SK-N-SH (cell line): Measurements from ENCODE around the gene HAO2. TPM values are rescaled to one million over a fixed set of nuclear protein-coding genes. Genes with fewer than 3 reads are reported as not detected.

Experiments used
- CTCF ChIA-PET: fragments of 300-600, 350-600 bp; formaldehyde crosslinking; extraction: SDS; loops from one replicate; lab custom pipeline; 2021; lab: Yijun Ruan, JAX
- POLR2A ChIA-PET: fragments of 350-600 bp; sonication (Branson Sonifier 250); formaldehyde crosslinking; extraction: SDS; loops from one replicate; lab custom pipeline; 2020; ENCODE audit warnings: antibody characterized with exemption, inconsistent platforms; lab: Yijun Ruan, JAX
- DNase-seq: peaks from one replicate; pipeline ENCODE4 v3.0.0; 2012
- H2AFZ ChIP-seq: fragments of 200-600 bp; sonication (generic); 2 replicates; pipeline ENCODE4 v1.8.1; 2016; ENCODE audit warnings: antibody characterized with exemption, mild to moderate bottlenecking, low read depth
- H3F3A ChIP-seq: fragments of 200-600 bp; sonication (generic); replicated peaks from 2 replicates; pipeline ENCODE3; 2016; ENCODE audit warnings: antibody characterized with exemption, mild to moderate bottlenecking; ENCODE audit not compliant: insufficient read depth
- H3K27ac ChIP-seq, 2 experiments: fragments of 200-500 bp in 1 of 2; fragments of 200-600 bp in 1 of 2; sonication (Bioruptor generic) in 1 of 2; sonication (generic), shearing (Covaris generic) in 1 of 2; 2 replicates each; pipeline versions ENCODE4 v1.5.1 to v1.6.1; 2014 to 2016; ENCODE audit warnings: low read depth in 2 of 2, inconsistent platforms in 1 of 2, low read length in 1 of 2, mild to moderate bottlenecking in 1 of 2, mixed read lengths in 1 of 2
- H3K27me3 ChIP-seq: fragments of 200-600 bp; sonication (generic), shearing (Covaris generic); 2 replicates; pipeline ENCODE4 v1.6.1; 2016; ENCODE audit warnings: mixed run types; ENCODE audit not compliant: insufficient read depth
- H3K36me3 ChIP-seq, 2 experiments: fragments of 200-500 bp in 1 of 2; fragments of 200-600 bp in 1 of 2; sonication (Bioruptor generic) in 1 of 2; sonication (generic) in 1 of 2; replicated peaks in 1 of 2; 2 replicates each; pipeline versions ENCODE3 to v1.5.1; 2014 to 2016; ENCODE audit warnings: low read length in 1 of 2, mild to moderate bottlenecking in 1 of 2; ENCODE audit not compliant: insufficient read depth in 2 of 2, control insufficient read depth in 1 of 2
- H3K4me1 ChIP-seq, 2 experiments: fragments of 200-500 bp in 1 of 2; fragments of 200-600 bp in 1 of 2; sonication (Bioruptor generic) in 1 of 2; sonication (generic), shearing (Covaris generic) in 1 of 2; 2 replicates each; pipeline versions ENCODE4 v1.5.1 to v1.6.1; 2014 to 2016; ENCODE audit warnings: low read depth in 1 of 2, low read length in 1 of 2, mixed run types in 1 of 2; ENCODE audit not compliant: insufficient read depth in 2 of 2, control insufficient read depth in 1 of 2
- H3K4me2 ChIP-seq: fragments of 200-600 bp; sonication (generic), shearing (Covaris generic); 2 replicates; pipeline ENCODE4 v1.6.1; 2017; ENCODE audit warnings: mixed run types
- H3K4me3 ChIP-seq, 2 experiments: fragments of 200-500 bp in 1 of 2; fragments of 200-600 bp in 1 of 2; sonication (Bioruptor generic) in 1 of 2; sonication (generic), shearing (Covaris generic) in 1 of 2; 2 replicates each; pipeline versions ENCODE4 v1.5.1 to v1.8.1; 2014 to 2016; ENCODE audit warnings: low read depth in 2 of 2, inconsistent platforms in 1 of 2, low read length in 1 of 2, mild to moderate bottlenecking in 1 of 2, mixed read lengths in 1 of 2, moderate library complexity in 1 of 2
- H3K79me2 ChIP-seq: fragments of 200-600 bp; sonication (generic); 2 replicates; pipeline ENCODE4 v1.8.1; 2017; ENCODE audit warnings: mild to moderate bottlenecking; ENCODE audit not compliant: insufficient read depth
- H3K9ac ChIP-seq: fragments of 200-600 bp; sonication (generic); 2 replicates; pipeline ENCODE4 v1.6.1; 2017; ENCODE audit warnings: mixed run types
- H3K9me2 ChIP-seq: fragments of 200-600 bp; sonication (generic); 2 replicates; pipeline ENCODE4 v1.6.1; 2017; ENCODE audit warnings: mixed run types
- H3K9me3 ChIP-seq: fragments of 200-600 bp; sonication (generic); 2 replicates; pipeline ENCODE4 v1.6.1; 2017; ENCODE audit warnings: mixed run types, mild to moderate bottlenecking, moderate library complexity
- H4K20me1 ChIP-seq: fragments of 200-600 bp; sonication (generic); 2 replicates; pipeline ENCODE4 v1.6.1; 2017; ENCODE audit warnings: mild to moderate bottlenecking, mixed run types; ENCODE audit not compliant: insufficient read depth
- ELF1 ChIP-seq: IDR thresholded peaks from 2 replicates; pipeline ENCODE4 v1.4.0; 2012
- EP300 ChIP-seq, 2 experiments: IDR thresholded peaks; 2 replicates each; pipeline versions ENCODE4 v1.4.0 to v1.6.1; 2012; ENCODE audit warnings: borderline replicate concordance in 1 of 2, low read depth in 1 of 2, low read length in 1 of 2
- EZH2phosphoT487 ChIP-seq: fragments of 200-600 bp; sonication (generic); IDR thresholded peaks from 2 replicates; pipeline ENCODE4 v1.6.1; 2017; ENCODE audit warnings: low read depth, mixed run types, mild to moderate bottlenecking, antibody characterized with exemption, moderate library complexity, borderline replicate concordance
- FOSL2 ChIP-seq: IDR thresholded peaks from 2 replicates; pipeline ENCODE4 v1.4.0; 2012; ENCODE audit warnings: low read depth, mild to moderate bottlenecking, moderate library complexity, borderline replicate concordance
- FOXM1 ChIP-seq: IDR thresholded peaks from 2 replicates; pipeline ENCODE4 v1.4.0; 2012; ENCODE audit warnings: low read depth, mild to moderate bottlenecking
- GABPA ChIP-seq: IDR thresholded peaks from 2 replicates; pipeline ENCODE4 v1.4.0; 2012; ENCODE audit warnings: low read depth, mild to moderate bottlenecking
- GATA2 ChIP-seq: sonication (generic); formaldehyde crosslinking; IDR thresholded peaks from 2 replicates; pipeline ENCODE4 v1.5.0; 2020; ENCODE audit warnings: mild to moderate bottlenecking, missing genetic modification reagents
- IRF3 ChIP-seq: fragments of 150-350 bp; IDR thresholded peaks from 2 replicates; pipeline ENCODE4 v1.6.1; 2016; ENCODE audit warnings: mild to moderate bottlenecking, low read depth, low read length
- JUND ChIP-seq: IDR thresholded peaks from 2 replicates; pipeline ENCODE4 v1.4.0; 2012
- MXI1 ChIP-seq: IDR thresholded peaks from 2 replicates; pipeline ENCODE4 v1.6.1; 2012; ENCODE audit warnings: mild to moderate bottlenecking, low read depth, low read length, improper control_type of control experiment
- NRF1 ChIP-seq: IDR thresholded peaks from 2 replicates; pipeline ENCODE4 v1.6.1; 2012; ENCODE audit warnings: low read depth, mild to moderate bottlenecking, low read length
- POLR2AphosphoS5 ChIP-seq: IDR thresholded peaks from 2 replicates; pipeline ENCODE4 v1.6.1; 2012; ENCODE audit warnings: low read depth, low read length
- RCOR1 ChIP-seq: fragments of 150-350 bp; IDR thresholded peaks from 2 replicates; pipeline ENCODE4 v1.6.1; 2017; ENCODE audit warnings: antibody characterized with exemption, low read length
- SIN3A ChIP-seq: IDR thresholded peaks from 2 replicates; pipeline ENCODE4 v1.6.1; 2012; ENCODE audit warnings: low read depth, mild to moderate bottlenecking, low read length, moderate library complexity, borderline replicate concordance
- TAF1 ChIP-seq: IDR thresholded peaks from 2 replicates; pipeline ENCODE4 v1.6.1; 2012; ENCODE audit warnings: low read depth, mild to moderate bottlenecking, low read length, moderate library complexity, borderline replicate concordance
- TCF12 ChIP-seq: IDR thresholded peaks from 2 replicates; pipeline ENCODE4 v1.4.0; 2012
- USF1 ChIP-seq: IDR thresholded peaks from 2 replicates; pipeline ENCODE4 v1.4.0; 2012; ENCODE audit warnings: low read depth, borderline replicate concordance
- WGBS: methylation state at CpG from one replicate; pipeline ENCODE4 v1.1.6; 2017; ENCODE audit warnings: low lambda C conversion rate; 5-methylcytosine and 5-hydroxymethylcytosine counted together
- polyA plus RNA-seq, 3 experiments: library from polyadenylated mRNA; depleted of rRNA; stranded (reverse); fragments of >200 nt; gene quantifications; 2 replicates each; pipeline ENCODE4 v1.2.3, GENCODE V29; 2012
- TF ChIP-seq, protein P1 (sequence below): IDR thresholded peaks from 2 replicates; pipeline ENCODE4 v1.4.0; 2012; ENCODE audit warnings: low read depth, borderline replicate concordance
- TF ChIP-seq, protein P2 (sequence below): IDR thresholded peaks from 2 replicates; pipeline ENCODE4; 2012
- TF ChIP-seq, protein P3 (sequence below): fragments of 200-600 bp; sonication (generic); IDR thresholded peaks from 2 replicates; pipeline ENCODE4 v1.6.1; 2017; ENCODE audit warnings: antibody characterized with exemption, mild to moderate bottlenecking, moderate library complexity

HAO2 gene
- polyA plus RNA-seq, 1 of the 3 experiments (the other 2 are of a cell fraction) = not detected

- peaks cover 9% of the 10 kb centered on the region; the same call in 1 of the 2 replicates for H3K27me3 ChIP-seq
- DNase-seq = no peak
- H4K20me1 ChIP-seq = no peaks in the 10 kb centered on the region
- ChIA-PET POLR2A (no interaction called here), CTCF (no interaction called here)
- no peak for TF ChIP-seq TCF12
- TF ChIP-seq, protein P1, sequence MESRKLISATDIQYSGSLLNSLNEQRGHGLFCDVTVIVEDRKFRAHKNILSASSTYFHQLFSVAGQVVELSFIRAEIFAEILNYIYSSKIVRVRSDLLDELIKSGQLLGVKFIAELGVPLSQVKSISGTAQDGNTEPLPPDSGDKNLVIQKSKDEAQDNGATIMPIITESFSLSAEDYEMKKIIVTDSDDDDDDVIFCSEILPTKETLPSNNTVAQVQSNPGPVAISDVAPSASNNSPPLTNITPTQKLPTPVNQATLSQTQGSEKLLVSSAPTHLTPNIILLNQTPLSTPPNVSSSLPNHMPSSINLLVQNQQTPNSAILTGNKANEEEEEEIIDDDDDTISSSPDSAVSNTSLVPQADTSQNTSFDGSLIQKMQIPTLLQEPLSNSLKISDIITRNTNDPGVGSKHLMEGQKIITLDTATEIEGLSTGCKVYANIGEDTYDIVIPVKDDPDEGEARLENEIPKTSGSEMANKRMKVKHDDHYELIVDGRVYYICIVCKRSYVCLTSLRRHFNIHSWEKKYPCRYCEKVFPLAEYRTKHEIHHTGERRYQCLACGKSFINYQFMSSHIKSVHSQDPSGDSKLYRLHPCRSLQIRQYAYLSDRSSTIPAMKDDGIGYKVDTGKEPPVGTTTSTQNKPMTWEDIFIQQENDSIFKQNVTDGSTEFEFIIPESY = no peak
- no peak for TF ChIP-seq MXI1
- no peak for TF ChIP-seq FOXM1
- no peak for TF ChIP-seq SIN3A
- TF ChIP-seq ELF1 = no peak
- no peak for TF ChIP-seq FOSL2
- TF ChIP-seq GABPA = no peak
- no peak for TF ChIP-seq RCOR1
- TF ChIP-seq IRF3 = no peak
- no peak for TF ChIP-seq EZH2phosphoT487
- no peak for TF ChIP-seq GATA2 (CRISPR knock-in tag)
- no peak for TF ChIP-seq TAF1
- no peak for TF ChIP-seq NRF1
- TF ChIP-seq JUND = no peak
- TF ChIP-seq EP300 (IDR thresholded peaks at IDR 0.05; ENCODE audit: borderline replicate concordance in 1 of 2, low read depth in 1 of 2, low read length in 1 of 2) = no peak
- H3F3A ChIP-seq = no peaks in the 10 kb centered on the region
- WGBS = 0% methylated on average over 2 of the region's 2 CpGs
- no peaks in the 10 kb centered on the region for H3K9me3 ChIP-seq
- H3K4me3 ChIP-seq = no peak overlapping the region
- no peak overlapping the region for H3K27ac ChIP-seq
- H3K9me2 ChIP-seq = no peaks in the 10 kb centered on the region
- H3K9ac ChIP-seq = no peak overlapping the region
- H2AFZ ChIP-seq = no peak overlapping the region
- no peaks in the 10 kb centered on the region for H3K36me3 ChIP-seq
- H3K79me2 ChIP-seq = no peaks in the 10 kb centered on the region
- no peaks in the 10 kb centered on the region for H3K4me1 ChIP-seq
- no peak overlapping the region for H3K4me2 ChIP-seq
Measured at GRCh38 chr1:119373465-119373864, 4.9 kb downstream of the HAO2 start.

- H3K27ac ChIP-seq = no peak overlapping the region
- no peaks in the 10 kb centered on the region for H3K9me3 ChIP-seq
- no peaks in the 10 kb centered on the region for H3F3A ChIP-seq
- H4K20me1 ChIP-seq = no peaks in the 10 kb centered on the region
- CTCF ChIA-PET = no interaction called here
- no peaks in the 10 kb centered on the region for H3K79me2 ChIP-seq
- H3K36me3 ChIP-seq = no peaks in the 10 kb centered on the region
- WGBS = 1% methylated on average over 4 of the region's 4 CpGs
- TF ChIP-seq FOSL2 (no peak), POLR2AphosphoS5 (no peak), USF1 (no peak)
- TF ChIP-seq, protein P2, sequence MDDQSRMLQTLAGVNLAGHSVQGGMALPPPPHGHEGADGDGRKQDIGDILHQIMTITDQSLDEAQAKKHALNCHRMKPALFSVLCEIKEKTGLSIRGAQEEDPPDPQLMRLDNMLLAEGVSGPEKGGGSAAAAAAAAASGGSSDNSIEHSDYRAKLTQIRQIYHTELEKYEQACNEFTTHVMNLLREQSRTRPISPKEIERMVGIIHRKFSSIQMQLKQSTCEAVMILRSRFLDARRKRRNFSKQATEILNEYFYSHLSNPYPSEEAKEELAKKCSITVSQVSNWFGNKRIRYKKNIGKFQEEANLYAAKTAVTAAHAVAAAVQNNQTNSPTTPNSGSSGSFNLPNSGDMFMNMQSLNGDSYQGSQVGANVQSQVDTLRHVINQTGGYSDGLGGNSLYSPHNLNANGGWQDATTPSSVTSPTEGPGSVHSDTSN = no peak
- TF ChIP-seq, protein P3, sequence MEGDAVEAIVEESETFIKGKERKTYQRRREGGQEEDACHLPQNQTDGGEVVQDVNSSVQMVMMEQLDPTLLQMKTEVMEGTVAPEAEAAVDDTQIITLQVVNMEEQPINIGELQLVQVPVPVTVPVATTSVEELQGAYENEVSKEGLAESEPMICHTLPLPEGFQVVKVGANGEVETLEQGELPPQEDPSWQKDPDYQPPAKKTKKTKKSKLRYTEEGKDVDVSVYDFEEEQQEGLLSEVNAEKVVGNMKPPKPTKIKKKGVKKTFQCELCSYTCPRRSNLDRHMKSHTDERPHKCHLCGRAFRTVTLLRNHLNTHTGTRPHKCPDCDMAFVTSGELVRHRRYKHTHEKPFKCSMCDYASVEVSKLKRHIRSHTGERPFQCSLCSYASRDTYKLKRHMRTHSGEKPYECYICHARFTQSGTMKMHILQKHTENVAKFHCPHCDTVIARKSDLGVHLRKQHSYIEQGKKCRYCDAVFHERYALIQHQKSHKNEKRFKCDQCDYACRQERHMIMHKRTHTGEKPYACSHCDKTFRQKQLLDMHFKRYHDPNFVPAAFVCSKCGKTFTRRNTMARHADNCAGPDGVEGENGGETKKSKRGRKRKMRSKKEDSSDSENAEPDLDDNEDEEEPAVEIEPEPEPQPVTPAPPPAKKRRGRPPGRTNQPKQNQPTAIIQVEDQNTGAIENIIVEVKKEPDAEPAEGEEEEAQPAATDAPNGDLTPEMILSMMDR = no peak
- TF ChIP-seq, protein P1 = no peak
- no peak for DNase-seq
- H3K4me1 ChIP-seq = no peaks in the 10 kb centered on the region
- H3K27me3 ChIP-seq = peaks cover 9% of the 10 kb centered on the region; the same call in 1 of the 2 replicates
- no peak overlapping the region for H3K4me3 ChIP-seq
- H3K9ac ChIP-seq = no peak overlapping the region
- H2AFZ ChIP-seq = no peak overlapping the region
- H3K9me2 ChIP-seq = no peaks in the 10 kb centered on the region
- no peak overlapping the region for H3K4me2 ChIP-seq
- POLR2A ChIA-PET = no interaction called here
Measured at GRCh38 chr1:119374208-119374874, 5.8 kb downstream of the HAO2 start.
